Measurements from ENCODE around the gene TIMP3. TPM values are rescaled to one million over a fixed set of nuclear protein-coding genes. Genes with fewer than 3 reads are reported as not detected.

Gene TIMP3
- total and polyA plus RNA-seq, 5 experiments from 2014 or later: 0.10 TPM; not detected in 4

- Mint-ChIP-seq H3K4me3 (no peak overlapping the region), H3K4me1 (peaks cover 0 to 2% (median 0%) of the 10 kb centered on the region in 4 donors)
- ATAC-seq: no peak
Measured at GRCh38 chr22:32904044-32904443, 102.5 kb downstream of the TIMP3 start.

GRCh38 chr22:32905400-32905799 is 103.9 kb downstream of the TIMP3 start:
- H3K4me3 Mint-ChIP-seq: no peak overlapping the region
- H3K27me3 Mint-ChIP-seq: no peaks in the 10 kb centered on the region
- no peaks in the 10 kb centered on the region for H3K36me3 Mint-ChIP-seq
- no peak for ATAC-seq
- no peaks in the 10 kb centered on the region for H3K9me3 Mint-ChIP-seq
- no peak for DNase-seq
- no peak overlapping the region for H3K27ac Mint-ChIP-seq
- POLR2A ChIA-PET: no interaction called here
- H3K4me1 Mint-ChIP-seq: peaks cover 0 to 2% (median 0%) of the 10 kb centered on the region in 4 donors

More at GRCh38 chr22:32904044-32904443, 102.5 kb downstream of the TIMP3 start:
- DNase-seq: peak in 2 of 10 donors; percentile 6 to 9
- Mint-ChIP-seq H3K27me3 (no peaks in the 10 kb centered on the region), H3K36me3 (no peaks in the 10 kb centered on the region), H3K9me3 (no peaks in the 10 kb centered on the region), H3K27ac (peak overlapping the region in 1 of 10 donors; percentile 6)
- POLR2A ChIA-PET: no interaction called here

- Mint-ChIP-seq H3K4me1 (peaks cover 0 to 2% (median 0%) of the 10 kb centered on the region in 4 donors), H3K4me3 (no peak overlapping the region), H3K27ac (no peak overlapping the region), H3K36me3 (no peaks in the 10 kb centered on the region), H3K27me3 (peaks cover 0 to 4% (median 3%) of the 10 kb centered on the region in 5 donors), H3K9me3 (peaks cover 0 to 2% (median 0%) of the 10 kb centered on the region in 9 donors)
- ATAC-seq (no peak), DNase-seq (no peak)
- POLR2A ChIA-PET: no interaction called here
Measured at GRCh38 chr22:32909581-32910428, 108.3 kb downstream of the TIMP3 start.

- Mint-ChIP-seq H3K27ac (no peak overlapping the region), H3K9me3 (peaks cover 0 to 6% (median 3%) of the 10 kb centered on the region in 9 donors), H3K4me3 (no peak overlapping the region), H3K36me3 (peaks cover 0 to 3% (median 0%) of the 10 kb centered on the region in 3 donors), H3K27me3 (peaks cover 0 to 4% (median 3%) of the 10 kb centered on the region in 5 donors), H3K4me1 (peaks cover 0 to 2% (median 0%) of the 10 kb centered on the region in 4 donors)
- POLR2A ChIA-PET: no interaction called here
- no peak for ATAC-seq
- no peak for DNase-seq
Measured at GRCh38 chr22:32910429-32910772, 108.9 kb downstream of the TIMP3 start.

- POLR2A ChIA-PET: no interaction called here
- peaks cover 0 to 2% (median 0%) of the 10 kb centered on the region in 4 donors for H3K4me1 Mint-ChIP-seq
- H3K4me3 Mint-ChIP-seq: no peak overlapping the region
- peaks cover 0 to 16% (median 8%) of the 10 kb centered on the region in 9 donors for H3K9me3 Mint-ChIP-seq
- H3K27ac Mint-ChIP-seq: no peak overlapping the region
- H3K36me3 Mint-ChIP-seq: peaks cover 0 to 7% (median 0%) of the 10 kb centered on the region in 3 donors
- DNase-seq (no peak), ATAC-seq (no peak)
- H3K27me3 Mint-ChIP-seq: peaks cover 0 to 4% (median 3%) of the 10 kb centered on the region in 5 donors
Measured at GRCh38 chr22:32911503-32911902, 110.0 kb downstream of the TIMP3 start.
